WI38 (cell line): ENCODE measurements around the gene DYRK1A.

Experiments
- H3K4me3 ChIP-seq: 2 replicates; pipeline ENCODE4 v1.5.1; 2011; ENCODE audit warnings: low read depth, mild to moderate bottlenecking, control low read depth, low read length
- CTCF ChIP-seq: IDR thresholded peaks from 2 replicates; pipeline ENCODE4 v1.5.1; 2012; ENCODE audit warnings: low read depth, mild to moderate bottlenecking, control low read depth, low read length

DYRK1A gene

GRCh38 chr21:37568415-37568814 is 201.8 kb downstream of the DYRK1A start:
- TF ChIP-seq CTCF: no peak
- no peak overlapping the region for H3K4me3 ChIP-seq

- no peak for TF ChIP-seq CTCF
- H3K4me3 ChIP-seq: no peak overlapping the region
Measured at GRCh38 chr21:37568916-37569315, 202.3 kb downstream of the DYRK1A start.

GRCh38 chr21:37571442-37571841 is 204.9 kb downstream of the DYRK1A start:
- no peak for TF ChIP-seq CTCF
- no peak overlapping the region for H3K4me3 ChIP-seq

- no peak for TF ChIP-seq CTCF
- no peak overlapping the region for H3K4me3 ChIP-seq
Measured at GRCh38 chr21:37574316-37574715, 207.7 kb downstream of the DYRK1A start.

GRCh38 chr21:37574751-37575150 is 208.2 kb downstream of the DYRK1A start:
- H3K4me3 ChIP-seq: no peak overlapping the region
- TF ChIP-seq CTCF: no peak

GRCh38 chr21:37575580-37575979 is 209.0 kb downstream of the DYRK1A start:
- no peak for TF ChIP-seq CTCF
- H3K4me3 ChIP-seq: no peak overlapping the region
